Esophagus (tissue), 2 donors: ENCODE data around the gene SPINK2. TPM values are rescaled to one million over a fixed set of nuclear protein-coding genes. Genes with fewer than 3 reads are reported as not detected.

Experiments used
- H3K27ac ChIP-seq, 2 donors: one replicate each; pipeline ENCODE4 v1.5.1; 2013; ENCODE audit warnings: low read depth in 2 of 2, mild to moderate bottlenecking in 2 of 2, inconsistent platforms in 1 of 2, low read length in 1 of 2, moderate library complexity in 1 of 2
- H3K27me3 ChIP-seq, 2 donors: one replicate each; pipeline ENCODE4 v1.6.1; 2013; ENCODE audit warnings: low read length in 2 of 2, control low read depth in 1 of 2, mild to moderate bottlenecking in 1 of 2; ENCODE audit not compliant: insufficient read depth in 2 of 2, control insufficient read depth in 1 of 2
- H3K36me3 ChIP-seq, 2 donors: one replicate each; pipeline ENCODE4 v1.6.1; 2013; ENCODE audit warnings: low read length in 1 of 2; ENCODE audit not compliant: control insufficient read depth in 2 of 2, insufficient read depth in 2 of 2
- H3K4me1 ChIP-seq, 2 donors: one replicate each; pipeline ENCODE4 v1.6.1; 2013; ENCODE audit warnings: low read length in 1 of 2; ENCODE audit not compliant: control insufficient read depth in 2 of 2, insufficient read depth in 2 of 2
- H3K4me3 ChIP-seq, 2 donors: one replicate each; pipeline ENCODE4 v1.5.1; 2013; ENCODE audit warnings: low read length in 2 of 2, mild to moderate bottlenecking in 2 of 2, low read depth in 1 of 2, moderate library complexity in 1 of 2
- H3K9me3 ChIP-seq, 2 donors: one replicate each; pipeline ENCODE4 v1.6.1; 2013; ENCODE audit warnings: mild to moderate bottlenecking in 2 of 2, low read depth in 1 of 2, low read length in 1 of 2, moderate library complexity in 1 of 2; ENCODE audit not compliant: control insufficient read depth in 2 of 2, insufficient read depth in 1 of 2
- WGBS, 2 donors: extraction: QIAGEN DNeasy Blood & Tissue Kit; methylation state at CpG; one replicate each; pipeline ENCODE4 v1.1.7; 2013; 5-methylcytosine and 5-hydroxymethylcytosine counted together
- polyA plus RNA-seq, 2 donors: library from polyadenylated mRNA; stranded (reverse); fragments of 200-250 nt; gene quantifications; one replicate each; pipeline ENCODE4 v1.2.3, GENCODE V29; 2013
- donor health status: healthy with polysubstance abuse.
- donor health status: Bipolar disorder and iron deficiency.

SPINK2 gene
- polyA plus RNA-seq, 2 donors, result 0.32 to 0.41 TPM

- WGBS, 2 donors, result 56 to 58% methylated on average over 5 of the region's 5 CpGs
- Histone ChIP-seq H3K36me3 (no peaks in the 10 kb centered on the region), H3K4me1 (peaks cover 0 to 3% of the 10 kb centered on the region in 2 donors), H3K27me3 (no peaks in the 10 kb centered on the region), H3K9me3 (no peaks in the 10 kb centered on the region), H3K4me3 (no peak overlapping the region), H3K27ac (no peak overlapping the region)
Measured at GRCh38 chr4:56783986-56784385, 37.5 kb downstream of the SPINK2 start.

GRCh38 chr4:56782019-56782418, 39.5 kb downstream of the SPINK2 start:
- WGBS, 2 donors, result 86 to 94% methylated on average over 8 of the region's 8 CpGs
- no peaks in the 10 kb centered on the region for H3K4me1 ChIP-seq
- H3K27me3 ChIP-seq, result no peaks in the 10 kb centered on the region
- H3K9me3 ChIP-seq, result no peaks in the 10 kb centered on the region
- H3K36me3 ChIP-seq, result no peaks in the 10 kb centered on the region
- no peak overlapping the region for H3K4me3 ChIP-seq
- no peak overlapping the region for H3K27ac ChIP-seq

GRCh38 chr4:56773346-56773745, 48.2 kb downstream of the SPINK2 start:
- Histone ChIP-seq H3K36me3 (no peaks in the 10 kb centered on the region), H3K4me3 (no peak overlapping the region), H3K27ac (no peak overlapping the region), H3K4me1 (peaks cover 0 to 2% of the 10 kb centered on the region in 2 donors), H3K27me3 (no peaks in the 10 kb centered on the region), H3K9me3 (no peaks in the 10 kb centered on the region)
- 87 to 100% methylated on average over 1 of the region's 1 CpG for WGBS, 2 donors

GRCh38 chr4:56772134-56772533, 49.4 kb downstream of the SPINK2 start:
- H3K4me3 ChIP-seq, result no peak overlapping the region
- peak overlapping the region in 1 of 2 donors; percentile 63 for H3K27ac ChIP-seq
- 82 to 86% methylated on average over 2 of the region's 2 CpGs for WGBS, 2 donors
- H3K4me1 ChIP-seq, result peaks cover 0 to 4% of the 10 kb centered on the region in 2 donors
- no peaks in the 10 kb centered on the region for H3K9me3 ChIP-seq
- no peaks in the 10 kb centered on the region for H3K27me3 ChIP-seq
- no peaks in the 10 kb centered on the region for H3K36me3 ChIP-seq

- 41 to 52% methylated on average over 4 of the region's 4 CpGs for WGBS, 2 donors
- Histone ChIP-seq H3K27ac (peak overlapping the region in 1 of 2 donors; percentile 67), H3K9me3 (no peaks in the 10 kb centered on the region), H3K36me3 (no peaks in the 10 kb centered on the region), H3K27me3 (no peaks in the 10 kb centered on the region), H3K4me3 (no peak overlapping the region), H3K4me1 (peaks cover 0 to 4% of the 10 kb centered on the region in 2 donors)
Measured at GRCh38 chr4:56768763-56769162, 52.7 kb downstream of the SPINK2 start.

- no peaks in the 10 kb centered on the region for H3K9me3 ChIP-seq
- H3K27me3 ChIP-seq, result no peaks in the 10 kb centered on the region
- 36 to 41% methylated on average over 3 of the region's 3 CpGs for WGBS, 2 donors
- peak overlapping the region; percentile 65 to 81 for H3K27ac ChIP-seq
- no peaks in the 10 kb centered on the region for H3K36me3 ChIP-seq
- H3K4me1 ChIP-seq, result peaks cover 0 to 4% of the 10 kb centered on the region in 2 donors
- H3K4me3 ChIP-seq, result no peak overlapping the region
Measured at GRCh38 chr4:56768316-56768715, 53.2 kb downstream of the SPINK2 start.

GRCh38 chr4:56767567-56767966, 53.9 kb downstream of the SPINK2 start:
- Histone ChIP-seq H3K9me3 (no peaks in the 10 kb centered on the region), H3K4me1 (peaks cover 0 to 4% of the 10 kb centered on the region in 2 donors), H3K4me3 (no peak overlapping the region), H3K27me3 (no peaks in the 10 kb centered on the region), H3K27ac (peak overlapping the region; percentile 45 to 74), H3K36me3 (no peaks in the 10 kb centered on the region)

GRCh38 chr4:56764775-56765174, 56.7 kb downstream of the SPINK2 start:
- Histone ChIP-seq H3K4me1 (peaks cover 0 to 2% of the 10 kb centered on the region in 2 donors), H3K9me3 (no peaks in the 10 kb centered on the region), H3K4me3 (no peak overlapping the region), H3K27ac (no peak overlapping the region), H3K27me3 (no peaks in the 10 kb centered on the region), H3K36me3 (no peaks in the 10 kb centered on the region)
- WGBS, 2 donors, result 60 to 66% methylated on average over 5 of the region's 5 CpGs

- no peaks in the 10 kb centered on the region for H3K9me3 ChIP-seq
- H3K27me3 ChIP-seq, result no peaks in the 10 kb centered on the region
- 72 to 94% methylated on average over 1 of the region's 1 CpG for WGBS, 2 donors
- peaks cover 0 to 2% of the 10 kb centered on the region in 2 donors for H3K4me1 ChIP-seq
- H3K4me3 ChIP-seq, result no peak overlapping the region
- no peak overlapping the region for H3K27ac ChIP-seq
- no peaks in the 10 kb centered on the region for H3K36me3 ChIP-seq
Measured at GRCh38 chr4:56764223-56764622, 57.3 kb downstream of the SPINK2 start.

- H3K4me3 ChIP-seq, result no peak overlapping the region
- no peaks in the 10 kb centered on the region for H3K9me3 ChIP-seq
- WGBS, 2 donors, result 79 to 84% methylated on average over 10 of the region's 10 CpGs
- no peaks in the 10 kb centered on the region for H3K27me3 ChIP-seq
- H3K27ac ChIP-seq, result no peak overlapping the region
- H3K4me1 ChIP-seq, result no peaks in the 10 kb centered on the region
- H3K36me3 ChIP-seq, result no peaks in the 10 kb centered on the region
Measured at GRCh38 chr4:56762484-56763250, 58.8 kb downstream of the SPINK2 start.
